Caco-2 (cell line): ENCODE results near the gene E2F6. TPM values are rescaled to one million over a fixed set of nuclear protein-coding genes. Genes with fewer than 3 reads are reported as not detected.

Experiments
- BruUV-seq: library from RNA; stranded (reverse); fragments of 400-500 nt; replicated peaks from 2 replicates; lab custom pipeline; 2021; lab: Mats Ljungman, UMichigan
- CTCF ChIA-PET: fragments of 300-600 bp; sonication (Branson Sonifier 250); formaldehyde crosslinking; loops from one replicate; lab custom pipeline; 2022; ENCODE audit warnings: antibody characterized with exemption; lab: Charles Lee
- POLR2A ChIA-PET: fragments of 300-600 bp; sonication (Branson Sonifier 250); formaldehyde crosslinking; loops from one replicate; lab custom pipeline; 2022; ENCODE audit warnings: antibody characterized with exemption; lab: Charles Lee
- DNase-seq, 2 experiments: peaks; one replicate each; pipeline versions ENCODE4 v3.0.0 to v3.0.0-alpha.2; 2020 to 2022
- H3K27me3 ChIP-seq: replicated peaks from 2 replicates; pipeline ENCODE4 v1.6.0; 2011; ENCODE audit warnings: low read length; ENCODE audit not compliant: control insufficient read depth, insufficient read depth
- H3K36me3 ChIP-seq: 2 replicates; pipeline ENCODE4 v1.5.1; 2011; ENCODE audit warnings: low read length; ENCODE audit not compliant: control insufficient read depth, insufficient read depth
- H3K4me1 ChIP-seq: fragments of 250-450 bp; sonication (Bioruptor Pico); 2 replicates; pipeline ENCODE4 v1.5.1; 2020; ENCODE audit warnings: mild to moderate bottlenecking
- H3K4me3 ChIP-seq: 2 replicates; pipeline ENCODE4 v1.5.1; 2011; ENCODE audit warnings: low read depth, mild to moderate bottlenecking, control low read depth, low read length
- H3K9me3 ChIP-seq: fragments of 250-450 bp; sonication (Bioruptor Pico); 2 replicates; pipeline ENCODE4 v1.5.1; 2020; ENCODE audit warnings: mild to moderate bottlenecking, moderate library complexity
- H3K27ac Mint-ChIP-seq: one replicate; pipeline ENCODE4 v1.8.0; 2022; ENCODE audit warnings: mixed read lengths; ENCODE audit not compliant: unreplicated experiment
- H3K27me3 Mint-ChIP-seq: one replicate; pipeline ENCODE4 v1.8.0; 2022; ENCODE audit warnings: mixed read lengths; ENCODE audit not compliant: insufficient read depth, unreplicated experiment
- H3K36me3 Mint-ChIP-seq: one replicate; pipeline ENCODE4 v1.8.0; 2022; ENCODE audit warnings: mild to moderate bottlenecking, mixed read lengths; ENCODE audit not compliant: insufficient read depth, unreplicated experiment
- H3K4me1 Mint-ChIP-seq: one replicate; pipeline ENCODE4 v1.8.0; 2022; ENCODE audit warnings: low read depth, mixed read lengths; ENCODE audit not compliant: unreplicated experiment
- H3K4me3 Mint-ChIP-seq: one replicate; pipeline ENCODE4 v1.8.0; 2022; ENCODE audit warnings: mild to moderate bottlenecking, moderate library complexity, mixed read lengths; ENCODE audit not compliant: unreplicated experiment
- H3K9me3 Mint-ChIP-seq: one replicate; pipeline ENCODE4 v1.8.0; 2022; ENCODE audit warnings: mixed read lengths; ENCODE audit not compliant: unreplicated experiment
- intact Hi-C: fragments of 100-400 bp; cut with micrococcal nuclease; formaldehyde crosslinking; loops from one replicate; pipeline ENCODE4 v1.10.0; 2022; ENCODE audit not compliant: unreplicated experiment
- total RNA-seq: library from RNA; stranded (reverse); gene quantifications from 2 replicates; pipeline ENCODE4 v1.2.3, GENCODE V29; 2022
- TF ChIP-seq, protein P1 (sequence below), 2 experiments: fragments of 200-600 bp in 1 of 2; IDR thresholded peaks; 1 replicate in 1 of 2; 2 replicates in 1 of 2; pipeline versions ENCODE4 v1.5.1 to v1.8.0; 2011 to 2022; ENCODE audit warnings: antibody characterized with exemption in 1 of 2, control low read depth in 1 of 2, inconsistent platforms in 1 of 2, low read depth in 1 of 2, low read length in 1 of 2, mild to moderate bottlenecking in 1 of 2, moderate library complexity in 1 of 2; ENCODE audit not compliant: insufficient read depth in 1 of 2, severe bottlenecking in 1 of 2, unreplicated experiment in 1 of 2

E2F6 gene
- total RNA-seq, 1 experiment from 2014 or later: 44.5 TPM

DNA sequence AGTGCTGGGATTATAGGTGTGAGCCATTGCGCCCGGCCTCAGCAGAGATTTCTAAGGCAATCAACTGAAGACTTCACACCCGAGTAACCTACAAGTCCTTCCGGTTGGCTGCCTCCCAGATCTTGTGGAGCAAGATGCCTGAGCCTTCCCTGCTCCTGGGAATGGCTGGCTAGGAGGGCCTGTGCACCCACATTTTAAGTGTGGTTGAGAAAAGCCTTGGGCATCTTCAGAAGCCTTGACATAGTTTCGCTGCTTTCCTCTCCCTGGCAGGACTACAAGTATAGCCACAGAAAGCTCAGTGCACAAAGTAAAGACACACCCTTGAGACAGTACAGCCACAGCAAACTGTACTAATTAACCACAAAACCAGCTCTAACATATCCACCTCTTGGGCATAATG lies 35.2 kb downstream of the E2F6 start:
- Mint-ChIP-seq H3K27me3 (no peaks in the 10 kb centered on the region), H3K36me3 (peaks cover 6% of the 10 kb centered on the region), H3K9me3 (no peaks in the 10 kb centered on the region), H3K4me3 (no peak overlapping the region), H3K4me1 (no peaks in the 10 kb centered on the region), H3K27ac (no peak overlapping the region)
- no peak for DNase-seq
- no peak overlapping the region for H3K4me3 ChIP-seq
- H3K9me3 ChIP-seq: no peaks in the 10 kb centered on the region
- TF ChIP-seq, protein P1, sequence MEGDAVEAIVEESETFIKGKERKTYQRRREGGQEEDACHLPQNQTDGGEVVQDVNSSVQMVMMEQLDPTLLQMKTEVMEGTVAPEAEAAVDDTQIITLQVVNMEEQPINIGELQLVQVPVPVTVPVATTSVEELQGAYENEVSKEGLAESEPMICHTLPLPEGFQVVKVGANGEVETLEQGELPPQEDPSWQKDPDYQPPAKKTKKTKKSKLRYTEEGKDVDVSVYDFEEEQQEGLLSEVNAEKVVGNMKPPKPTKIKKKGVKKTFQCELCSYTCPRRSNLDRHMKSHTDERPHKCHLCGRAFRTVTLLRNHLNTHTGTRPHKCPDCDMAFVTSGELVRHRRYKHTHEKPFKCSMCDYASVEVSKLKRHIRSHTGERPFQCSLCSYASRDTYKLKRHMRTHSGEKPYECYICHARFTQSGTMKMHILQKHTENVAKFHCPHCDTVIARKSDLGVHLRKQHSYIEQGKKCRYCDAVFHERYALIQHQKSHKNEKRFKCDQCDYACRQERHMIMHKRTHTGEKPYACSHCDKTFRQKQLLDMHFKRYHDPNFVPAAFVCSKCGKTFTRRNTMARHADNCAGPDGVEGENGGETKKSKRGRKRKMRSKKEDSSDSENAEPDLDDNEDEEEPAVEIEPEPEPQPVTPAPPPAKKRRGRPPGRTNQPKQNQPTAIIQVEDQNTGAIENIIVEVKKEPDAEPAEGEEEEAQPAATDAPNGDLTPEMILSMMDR (IDR thresholded peaks at IDR 0.05; ENCODE audit: insufficient read depth in 1 of 2, low read depth in 1 of 2, low read length in 1 of 2, severe bottlenecking in 1 of 2, unreplicated experiment in 1 of 2): no peak
- BruUV-seq: no TSS peak
- no peaks in the 10 kb centered on the region for H3K27me3 ChIP-seq
- ChIA-PET CTCF (interaction anchor here (1.4 kb wide), 1 partner anchor 13 kb away, joined by 4 read pairs; no protein-coding TSS in a partner anchor), POLR2A (no interaction called here)
- H3K4me1 ChIP-seq: no peaks in the 10 kb centered on the region
- intact Hi-C loops: no loop called here
- H3K36me3 ChIP-seq: no peaks in the 10 kb centered on the region

DNA sequence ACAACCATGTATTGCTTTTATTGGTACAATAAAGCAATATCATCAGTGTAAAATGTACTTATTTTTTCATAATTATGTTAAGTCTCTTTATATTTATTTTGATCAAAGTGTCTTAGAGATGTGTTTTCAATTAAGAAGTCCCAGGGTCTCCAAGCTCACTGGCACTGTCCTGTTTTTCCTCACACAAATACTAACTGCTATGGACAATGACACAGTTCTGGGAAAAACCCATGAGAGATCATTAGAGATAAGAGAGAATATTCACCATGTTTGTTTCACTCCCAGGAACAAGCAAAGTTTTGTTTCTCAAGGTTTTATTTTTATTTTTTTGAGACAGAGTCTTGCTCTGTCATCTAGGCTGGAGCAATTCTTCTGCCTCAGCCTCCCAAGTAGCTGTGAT lies 38.7 kb downstream of the E2F6 start:
- H3K9me3 ChIP-seq: no peaks in the 10 kb centered on the region
- Mint-ChIP-seq H3K4me3 (no peak overlapping the region), H3K9me3 (no peaks in the 10 kb centered on the region), H3K4me1 (no peaks in the 10 kb centered on the region), H3K27ac (no peak overlapping the region), H3K27me3 (no peaks in the 10 kb centered on the region), H3K36me3 (no peaks in the 10 kb centered on the region)
- no peaks in the 10 kb centered on the region for H3K4me1 ChIP-seq
- no peaks in the 10 kb centered on the region for H3K27me3 ChIP-seq
- intact Hi-C loops: no loop called here
- TF ChIP-seq, protein P1 (IDR thresholded peaks at IDR 0.05; ENCODE audit: insufficient read depth in 1 of 2, low read depth in 1 of 2, low read length in 1 of 2, severe bottlenecking in 1 of 2, unreplicated experiment in 1 of 2): no peak
- POLR2A ChIA-PET: no interaction called here
- H3K36me3 ChIP-seq: no peaks in the 10 kb centered on the region
- CTCF ChIA-PET: interaction anchor here (1.2 kb wide), 1 partner anchor 9 kb away, joined by 3 read pairs; no protein-coding TSS in a partner anchor
- H3K4me3 ChIP-seq: no peak overlapping the region
- no peak for DNase-seq
- no TSS peak for BruUV-seq

DNA sequence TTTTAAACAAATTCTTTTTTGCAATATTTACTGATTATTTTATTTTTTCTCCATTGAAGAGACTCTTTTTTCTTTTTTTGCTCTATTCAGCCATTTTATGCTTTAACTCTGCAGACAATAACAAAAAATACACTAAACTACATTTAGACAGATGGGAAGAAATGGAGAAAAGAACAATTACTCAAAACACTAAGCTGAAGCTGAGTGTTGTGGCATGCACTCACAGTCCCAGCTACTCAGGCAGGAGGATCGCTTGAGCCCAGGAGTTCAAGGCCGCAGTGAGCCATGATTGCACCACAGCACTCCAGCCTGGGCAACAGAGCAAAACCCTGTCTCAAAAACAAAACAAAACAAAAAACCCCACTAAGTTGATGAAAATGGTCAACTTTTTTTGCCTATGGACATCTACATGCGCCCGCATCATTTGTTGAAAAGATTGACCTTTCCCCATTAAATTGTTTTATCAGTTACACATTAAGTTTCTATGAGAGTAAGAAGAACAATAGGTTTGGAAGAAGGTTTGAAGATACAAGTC lies 43.0 kb downstream of the E2F6 start:
- H3K4me1 Mint-ChIP-seq: no peaks in the 10 kb centered on the region
- H3K27me3 ChIP-seq: no peaks in the 10 kb centered on the region
- no peaks in the 10 kb centered on the region for H3K4me1 ChIP-seq
- H3K9me3 Mint-ChIP-seq: no peaks in the 10 kb centered on the region
- POLR2A ChIA-PET: no interaction called here
- no peak overlapping the region for H3K27ac Mint-ChIP-seq
- H3K4me3 Mint-ChIP-seq: no peak overlapping the region
- TF ChIP-seq, protein P1 (IDR thresholded peaks at IDR 0.05; ENCODE audit: insufficient read depth in 1 of 2, low read depth in 1 of 2, low read length in 1 of 2, severe bottlenecking in 1 of 2, unreplicated experiment in 1 of 2): no peak
- no peaks in the 10 kb centered on the region for H3K36me3 Mint-ChIP-seq
- CTCF ChIA-PET: no interaction called here
- no peaks in the 10 kb centered on the region for H3K36me3 ChIP-seq
- no peaks in the 10 kb centered on the region for H3K9me3 ChIP-seq
- H3K27me3 Mint-ChIP-seq: no peaks in the 10 kb centered on the region
- H3K4me3 ChIP-seq: no peak overlapping the region
- intact Hi-C loops: no loop called here
- no TSS peak for BruUV-seq
- DNase-seq: no peak
